H1 (cell line): ENCODE results near the gene KCNAB3. TPM values are rescaled to one million over a fixed set of nuclear protein-coding genes. Genes with fewer than 3 reads are reported as not detected.

Experiments used
- CTCF ChIA-PET: fragments of 300-600 bp; sonication (Branson Sonifier 250); formaldehyde crosslinking; loops from one replicate; lab custom pipeline; 2021; ENCODE audit not compliant: partially characterized antibody; lab: Charles Lee
- POLR2A ChIA-PET: fragments of 300-600 bp; sonication (Branson Sonifier 250); formaldehyde crosslinking; loops from one replicate; lab custom pipeline; 2021; ENCODE audit warnings: inconsistent platforms; ENCODE audit not compliant: partially characterized antibody; lab: Charles Lee
- DNase-seq, 2 experiments: peaks; one replicate each; pipeline versions ENCODE4 v3.0.0 to v3.0.0-alpha.2; 2010 to 2022; ENCODE audit warnings: low spot score in 2 of 2, low read depth in 1 of 2, mixed read lengths in 1 of 2
- FAIRE-seq: peaks from 2 replicates; lab custom pipeline; 2011; peaks lifted over from hg19 to GRCh38; lab: Jason Lieb, UNC
- H2AFZ ChIP-seq: 2 replicates; pipeline ENCODE4 v1.8.1; 2012; ENCODE audit warnings: low read length, inconsistent platforms
- H2AK5ac ChIP-seq: 2 replicates; pipeline ENCODE4 v1.6.1; 2013; ENCODE audit warnings: low read depth, low read length
- H2BK120ac ChIP-seq: replicated peaks from 2 replicates; pipeline ENCODE3; 2013; ENCODE audit warnings: low read depth, low read length, inconsistent platforms
- H2BK12ac ChIP-seq: 2 replicates; pipeline ENCODE4 v1.6.1; 2013; ENCODE audit warnings: low read depth, low read length
- H2BK15ac ChIP-seq: 2 replicates; pipeline ENCODE4 v1.6.1; 2013; ENCODE audit warnings: low read length
- H2BK20ac ChIP-seq: 2 replicates; pipeline ENCODE4 v1.6.1; 2013; ENCODE audit warnings: low read length
- H2BK5ac ChIP-seq: 2 replicates; pipeline ENCODE4 v1.6.1; 2013; ENCODE audit warnings: low read depth, low read length
- H3K14ac ChIP-seq: 2 replicates; pipeline ENCODE4 v1.6.1; 2013; ENCODE audit warnings: inconsistent platforms; ENCODE audit not compliant: insufficient read length
- H3K18ac ChIP-seq: 2 replicates; pipeline ENCODE4 v1.6.1; 2013; ENCODE audit warnings: low read length; ENCODE audit errors: extremely low read depth
- H3K23ac ChIP-seq: 2 replicates; pipeline ENCODE4 v1.6.1; 2013; ENCODE audit warnings: inconsistent platforms; ENCODE audit not compliant: insufficient read length
- H3K23me2 ChIP-seq: 2 replicates; pipeline ENCODE4 v1.6.1; 2013; ENCODE audit warnings: low read depth, low read length
- H3K27ac ChIP-seq: 2 replicates; pipeline ENCODE4 v1.6.1; 2011; ENCODE audit warnings: low read depth, low read length, inconsistent platforms
- H3K27me3 ChIP-seq, 4 experiments: replicated peaks in 1 of 4; 1 replicate in 1 of 4; 2 replicates in 3 of 4; pipeline versions ENCODE4 v1.6.1 to v1.8.1; 2011 to 2013; ENCODE audit warnings: low read length in 3 of 4, mild to moderate bottlenecking in 3 of 4, inconsistent platforms in 2 of 4, mixed read lengths in 2 of 4, moderate library complexity in 1 of 4; ENCODE audit not compliant: control insufficient read depth in 3 of 4, insufficient read depth in 3 of 4; ENCODE audit errors: extremely low read depth in 1 of 4
- H3K36me3 ChIP-seq, 4 experiments: 2 replicates each; pipeline versions ENCODE4 v1.6.1 to v1.8.1; 2011 to 2013; ENCODE audit warnings: mild to moderate bottlenecking in 4 of 4, low read length in 3 of 4, moderate library complexity in 2 of 4, control low read depth in 1 of 4, inconsistent platforms in 1 of 4; ENCODE audit not compliant: insufficient read depth in 4 of 4, control insufficient read depth in 2 of 4
- H3K4ac ChIP-seq: replicated peaks from 2 replicates; pipeline ENCODE3; 2013; ENCODE audit warnings: low read length, low read depth, mixed read lengths, inconsistent platforms; ENCODE audit not compliant: insufficient read length
- H3K4me1 ChIP-seq, 4 experiments: replicated peaks in 1 of 4; 1 replicate in 1 of 4; 2 replicates in 3 of 4; pipeline versions ENCODE4 v1.6.1 to v1.8.1; 2011 to 2013; ENCODE audit warnings: low read length in 3 of 4, inconsistent platforms in 2 of 4, mixed read lengths in 1 of 4; ENCODE audit not compliant: insufficient read depth in 4 of 4, control insufficient read depth in 3 of 4
- H3K4me2 ChIP-seq, 2 experiments: 2 replicates each; pipeline versions ENCODE4 v1.6.1 to v1.8.1; 2011 to 2013; ENCODE audit warnings: low read depth in 2 of 2, low read length in 2 of 2, control low read depth in 1 of 2, inconsistent platforms in 1 of 2, mild to moderate bottlenecking in 1 of 2; ENCODE audit not compliant: insufficient read depth in 1 of 2
- H3K4me3 ChIP-seq, 4 experiments: fragments of 200-600, 300-600 bp in 1 of 4; sonication (generic), shearing (Covaris generic), sonication (Bioruptor Twin) in 1 of 4; 2 replicates each; pipeline versions ENCODE4 v1.5.1 to v1.8.1; 2011 to 2016; ENCODE audit warnings: low read length in 4 of 4, low read depth in 3 of 4, control low read depth in 2 of 4, inconsistent platforms in 2 of 4, mild to moderate bottlenecking in 2 of 4, mixed read lengths in 1 of 4, moderate library complexity in 1 of 4; ENCODE audit not compliant: insufficient read depth in 2 of 4; ENCODE audit errors: extremely low read depth in 1 of 4
- H3K56ac ChIP-seq: replicated peaks from 2 replicates; pipeline ENCODE3; 2013; ENCODE audit warnings: low read depth, mild to moderate bottlenecking, mixed read lengths, low read length, inconsistent platforms; ENCODE audit not compliant: insufficient read length
- H3K79me1 ChIP-seq: 2 replicates; pipeline ENCODE4 v1.6.1; 2013; ENCODE audit warnings: low read depth, low read length, control low read depth
- H3K79me2 ChIP-seq, 2 experiments: 2 replicates each; pipeline versions ENCODE4 v1.6.1 to v1.8.1; 2012 to 2013; ENCODE audit warnings: low read length in 2 of 2, mild to moderate bottlenecking in 2 of 2, inconsistent platforms in 1 of 2; ENCODE audit not compliant: insufficient read depth in 2 of 2, control insufficient read depth in 1 of 2
- H3K9ac ChIP-seq, 4 experiments: replicated peaks in 1 of 4; 1 replicate in 1 of 4; 2 replicates in 3 of 4; pipeline versions ENCODE4 v1.6.1 to v1.8.1; 2011 to 2013; ENCODE audit warnings: low read depth in 3 of 4, low read length in 3 of 4, control low read depth in 2 of 4, mild to moderate bottlenecking in 2 of 4, moderate library complexity in 2 of 4, inconsistent platforms in 1 of 4; ENCODE audit errors: extremely low read depth in 1 of 4
- H3K9me3 ChIP-seq, 2 experiments: 2 replicates each; pipeline versions ENCODE4 v1.6.1 to v1.8.1; 2012 to 2013; ENCODE audit warnings: mild to moderate bottlenecking in 2 of 2, moderate library complexity in 2 of 2, control low read depth in 1 of 2, inconsistent platforms in 1 of 2, low read depth in 1 of 2, low read length in 1 of 2, mixed read lengths in 1 of 2; ENCODE audit not compliant: insufficient read depth in 2 of 2
- H4K20me1 ChIP-seq, 2 experiments: replicated peaks in 1 of 2; 2 replicates each; pipeline versions ENCODE3 to v1.8.1; 2011 to 2013; ENCODE audit warnings: inconsistent platforms in 2 of 2, low read length in 2 of 2, mild to moderate bottlenecking in 1 of 2; ENCODE audit not compliant: insufficient read depth in 2 of 2, control insufficient read depth in 1 of 2
- H4K5ac ChIP-seq: 2 replicates; pipeline ENCODE4 v1.6.1; 2013; ENCODE audit warnings: low read length, low read depth, mixed read lengths, inconsistent platforms; ENCODE audit not compliant: insufficient read length
- H4K8ac ChIP-seq: 2 replicates; pipeline ENCODE4 v1.8.0; 2013; ENCODE audit warnings: mild to moderate bottlenecking, moderate library complexity, low read length, inconsistent platforms; ENCODE audit not compliant: insufficient read depth; ENCODE audit errors: extremely low read depth
- H4K91ac ChIP-seq: replicated peaks from 2 replicates; pipeline ENCODE3; 2013; ENCODE audit warnings: low read length, mixed read lengths, inconsistent platforms; ENCODE audit not compliant: insufficient read length
- ATF2 ChIP-seq: IDR thresholded peaks from 2 replicates; pipeline ENCODE4 v1.6.1; 2012; ENCODE audit warnings: low read length, inconsistent platforms
- KDM4A ChIP-seq: IDR thresholded peaks from one replicate; pipeline ENCODE4 v1.7.1; 2012; ENCODE audit warnings: low read depth, mild to moderate bottlenecking, moderate library complexity, low read length, inconsistent platforms; ENCODE audit not compliant: severe bottlenecking
- RFX5 ChIP-seq: IDR thresholded peaks from 2 replicates; pipeline ENCODE4 v1.6.1; 2011; ENCODE audit warnings: low read depth, low read length, improper control_type of control experiment, borderline replicate concordance
- WGBS, 2 experiments: shearing (Covaris generic) in 1 of 2; methylation state at CpG; one replicate each; pipeline versions ENCODE4 v1.1.6 to v1.1.7; 2013 to 2015; ENCODE audit warnings: low lambda C conversion rate in 2 of 2, mixed read lengths in 2 of 2, inconsistent platforms in 1 of 2, low coverage in 1 of 2, missing lambda C conversion rate in 1 of 2; ENCODE audit not compliant: insufficient replicate concordance in 2 of 2, insufficient coverage in 1 of 2, insufficient read length in 1 of 2; ENCODE audit errors: extremely low coverage in 1 of 2, missing lambda C conversion rate in 1 of 2; 5-methylcytosine and 5-hydroxymethylcytosine counted together
- polyA plus RNA-seq, 7 experiments: library from polyadenylated mRNA; depleted of rRNA in 3 of 7; stranded (reverse) in 5 of 7; unstranded in 2 of 7; fragments of >200 nt in 5 of 7; fragments of 200-250 nt in 2 of 7; gene quantifications; 1 replicate in 5 of 7; 2 replicates in 1 of 7; 4 replicates in 1 of 7; pipeline versions ENCODE4 v1.2.1 to v1.2.3, GENCODE V29; 2011 to 2013; ENCODE audit warnings: missing spikeins in 2 of 7, mixed read lengths in 2 of 7
- total RNA-seq: library from RNA; stranded (reverse); fragmentation: NEBNext Ultra II Directional; extraction: Animal tissue kit (Norgen Biotek cat#: 25700); gene quantifications from 2 replicates; pipeline ENCODE4 v1.2.1, GENCODE V29; 2021

The KCNAB3 gene
- total and polyA plus RNA-seq, 2 of the 8 experiments (the other 6 are each of a cell fraction or from before 2014, with no cell fraction given): 1.7 to 2.4 TPM

- POLR2A ChIA-PET: interaction anchor here (0.5 to 3.3 kb wide), 10 partner anchors 10 to 246 kb away, joined by 3 to 11 read pairs (median 4); partner anchors contain the start of genes NAA38 and RNF227
- no peak overlapping the region for H2AK5ac ChIP-seq
- H3K9me3 ChIP-seq: no peaks in the 10 kb centered on the region
- H4K8ac ChIP-seq: no peak overlapping the region
- peak overlapping the region; percentile 4 for H3K56ac ChIP-seq
- H2BK120ac ChIP-seq: no peak overlapping the region
- peak overlapping the region; percentile 96 to 98 for H3K4me2 ChIP-seq
- FAIRE-seq (no peak), DNase-seq (peak in 1 of 2 experiments; percentile 58)
- H3K23ac ChIP-seq: no peak overlapping the region
- H3K9ac ChIP-seq: peak overlapping the region in 3 of 4 experiments; percentile 26 to 69 (median 67); a peak in 6 of 7 replicates
- 0 out of 2 replicates have a peak overlapping the region, but pooled peaks have one; percentile 16 for H3K27ac ChIP-seq
- H2BK5ac ChIP-seq: peak overlapping the region; percentile 84; the same call in 1 of the 2 replicates
- peaks cover 11 to 22% (median 20%) of the 10 kb centered on the region in 4 experiments for H3K27me3 ChIP-seq
- H3K23me2 ChIP-seq: peaks cover 15% of the 10 kb centered on the region
- H3K14ac ChIP-seq: no peak overlapping the region
- no peak overlapping the region for H2BK20ac ChIP-seq
- CTCF ChIA-PET: interaction anchor here (0.6 to 5.7 kb wide), 27 partner anchors 10 to 189 kb away, joined by 3 to 33 read pairs (median 4); partner anchors contain the start of gene ALOXE3
- H3K18ac ChIP-seq: peak overlapping the region; percentile 97; the same call in 1 of the 2 replicates
- no peak overlapping the region for H2BK12ac ChIP-seq
- peak overlapping the region; percentile 93 for H2AFZ ChIP-seq
- H4K20me1 ChIP-seq: peaks cover 0 to 5% of the 10 kb centered on the region in 2 experiments
- H3K4ac ChIP-seq: peak overlapping the region; percentile 58
- H2BK15ac ChIP-seq: no peak overlapping the region
- H4K91ac ChIP-seq: peak overlapping the region; percentile 48
- 0 out of 4 replicates have a peak, but pooled peaks cover 0 to 4% of the 10 kb centered on the region in 2 experiments for H3K79me2 ChIP-seq
- peaks cover 5 to 19% (median 9%) of the 10 kb centered on the region in 4 experiments; a peak in 5 of 8 replicates for H3K36me3 ChIP-seq
- H4K5ac ChIP-seq: peak overlapping the region; percentile 81
- WGBS, 2 experiments: 5% methylated on average over 17 of the region's 17 CpGs; no CpG with 5 or more reads in 1 of the 2 experiments
- no peaks in the 10 kb centered on the region for H3K79me1 ChIP-seq
- H3K4me3 ChIP-seq: peak overlapping the region; percentile 80 to 95 (median 89)
- peaks cover 0 to 5% (median 3%) of the 10 kb centered on the region in 4 experiments; a peak in 4 of 7 replicates for H3K4me1 ChIP-seq
- TF ChIP-seq RFX5 (no peak), ATF2 (no peak), KDM4A (peak; percentile 45)
These were observed 2.8 kb upstream of the KCNAB3 start for GRCh38 chr17:7932483-7932891.
